NCI-H1436 (cell line): ENCODE results near the gene CCDC61.

Source experiments
- DNase-seq: peaks from one replicate; lab custom pipeline; 2025; lab: John Stamatoyannopoulos, UW

The CCDC61 gene

GRCh38 chr19:45973553-45974338 is 21.5 kb upstream of the CCDC61 start, which contains the start of gene NOVA2:
TSS of gene NOVA2 (minus strand) at chr19:45973865. CDS start at chr19:45973351, 514 bp downstream.
- peak; percentile 82 for DNase-seq

- DNase-seq: no peak
These were observed 19.8 kb upstream of the CCDC61 start for GRCh38 chr19:45975306-45976070.

GRCh38 chr19:45976178-45976577 is 19.1 kb upstream of the CCDC61 start:
- DNase-seq: peak; percentile 66

GRCh38 chr19:45978156-45978555 is 17.1 kb upstream of the CCDC61 start:
- no peak for DNase-seq

- no peak for DNase-seq
These were observed 13.9 kb upstream of the CCDC61 start for GRCh38 chr19:45981350-45981749.

- DNase-seq: no peak
These were observed 9.9 kb upstream of the CCDC61 start for GRCh38 chr19:45985321-45985720.

GRCh38 chr19:45990113-45990728 is 5.0 kb upstream of the CCDC61 start:
- DNase-seq: no peak

- DNase-seq: no peak
These were observed 740 bp upstream of the CCDC61 start for GRCh38 chr19:45994456-45994997.

- DNase-seq: no peak
These were observed 583 bp downstream of the CCDC61 start for GRCh38 chr19:45995715-45996385.

GRCh38 chr19:45996933-45997332 is 1.7 kb downstream of the CCDC61 start:
- DNase-seq: no peak

GRCh38 chr19:45998834-45999233 is 3.6 kb downstream of the CCDC61 start:
- no peak for DNase-seq

GRCh38 chr19:45999653-46000121 is 4.4 kb downstream of the CCDC61 start:
- no peak for DNase-seq

- peak; percentile 77 for DNase-seq
These were observed 5.4 kb downstream of the CCDC61 start for GRCh38 chr19:46000491-46001246.

GRCh38 chr19:46002678-46003275 is 7.5 kb downstream of the CCDC61 start:
- no peak for DNase-seq

- DNase-seq: no peak
These were observed 11.1 kb downstream of the CCDC61 start for GRCh38 chr19:46006411-46006810.

GRCh38 chr19:46009530-46010510 is 14.6 kb downstream of the CCDC61 start:
- DNase-seq: peak; percentile 13

- no peak for DNase-seq
These were observed 19.3 kb downstream of the CCDC61 start for GRCh38 chr19:46014534-46014933.

GRCh38 chr19:46014941-46015686 is 19.8 kb downstream of the CCDC61 start:
- peak; percentile 79 for DNase-seq
